D341Med (cell line): ENCODE measurements around the gene CD40.
"Not testable (repeated sequence)": the region's sequence is repeated elsewhere in the genome, so short reads cannot be mapped to it uniquely, and the experiment has no call there.

Source experiments
- DNase-seq: peaks from one replicate; pipeline ENCODE4 v3.0.0; 2012; ENCODE audit warnings: low spot score

The CD40 gene

GRCh38 chr20:46093531-46093930, 24.6 kb upstream of the CD40 start:
- DNase-seq = no peak

GRCh38 chr20:46099491-46100287, 18.4 kb upstream of the CD40 start:
- no peak for DNase-seq

DNA sequence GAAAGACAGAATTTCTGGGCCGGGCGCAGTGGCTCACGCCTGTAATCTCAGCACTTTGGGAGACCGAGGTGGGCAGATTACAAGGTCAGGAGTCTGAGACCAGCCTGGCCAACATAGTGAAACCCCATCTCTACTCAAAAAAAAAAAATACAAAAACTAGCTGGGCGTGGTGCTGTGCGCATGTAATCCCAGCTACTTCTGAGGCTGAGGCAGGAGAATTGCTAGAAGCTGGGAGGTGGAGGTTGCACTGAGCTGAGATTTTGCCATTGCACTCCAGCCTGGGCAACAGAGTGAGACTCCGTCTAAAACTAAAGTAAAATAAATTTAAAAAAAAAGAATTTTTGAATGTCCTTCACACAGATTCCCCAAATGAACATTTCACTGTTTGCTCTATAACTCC, 17.7 kb upstream of the CD40 start:
- DNase-seq = not testable (repeated sequence)

DNA sequence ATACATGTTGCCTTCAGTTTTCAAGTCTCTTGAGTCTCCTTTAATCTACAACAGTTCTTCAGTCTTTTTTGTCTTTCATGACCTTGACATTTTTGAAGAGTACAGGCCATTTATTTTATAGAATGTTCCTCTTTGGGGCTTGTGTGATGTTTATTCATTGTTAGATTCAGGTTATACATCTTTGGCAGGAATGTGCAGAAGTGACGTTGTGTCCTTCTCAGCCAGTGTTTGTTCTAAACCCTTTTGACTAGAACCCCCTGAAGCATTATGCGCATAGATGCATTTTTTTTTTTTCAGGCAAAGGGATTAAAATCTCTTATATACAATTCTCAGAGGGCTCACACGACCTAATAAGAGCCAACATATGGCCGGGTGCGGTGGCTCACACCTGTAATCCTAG, 17.1 kb upstream of the CD40 start:
- no peak for DNase-seq

DNA sequence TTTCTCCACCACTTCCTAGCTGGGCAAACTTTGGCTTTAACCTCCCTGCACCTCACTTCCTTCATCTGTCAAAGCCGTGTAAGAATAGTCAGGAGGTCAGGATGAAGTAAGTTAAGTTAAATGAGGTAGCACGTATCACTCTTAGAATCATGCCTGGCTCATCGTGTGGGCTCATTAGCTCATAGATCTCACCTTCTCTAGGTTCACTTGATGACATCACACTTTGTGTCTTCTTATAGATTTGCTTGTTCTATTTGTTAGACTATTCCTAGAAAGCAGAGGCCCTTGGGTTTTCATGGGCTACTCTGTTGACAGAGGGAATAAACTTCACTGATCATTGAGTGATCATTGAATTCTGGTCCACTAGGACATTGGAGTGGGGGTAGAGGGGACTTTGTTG, 16.2 kb upstream of the CD40 start:
- no peak for DNase-seq

DNA sequence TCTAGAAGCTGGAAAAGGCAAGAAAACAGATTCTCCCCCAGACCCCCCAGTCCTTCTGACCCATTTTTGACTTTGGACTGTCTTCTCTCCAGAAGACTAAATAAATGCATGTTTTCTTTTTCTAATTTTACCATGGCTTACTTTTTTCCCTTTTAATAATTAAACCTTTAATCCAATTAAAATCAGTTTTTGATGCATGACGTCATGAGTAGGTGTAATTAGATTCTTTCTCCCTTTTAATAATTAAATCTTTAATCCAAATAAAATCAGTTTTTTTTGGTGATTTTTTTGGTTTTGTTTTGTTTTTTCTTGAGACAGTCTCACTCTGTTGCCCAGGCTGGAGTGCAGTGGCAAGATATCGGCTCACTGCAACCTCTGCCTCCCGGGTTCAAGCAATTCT, 15.2 kb upstream of the CD40 start:
- no peak for DNase-seq

GRCh38 chr20:46104262-46104661, 13.9 kb upstream of the CD40 start:
- DNase-seq = no peak

DNA sequence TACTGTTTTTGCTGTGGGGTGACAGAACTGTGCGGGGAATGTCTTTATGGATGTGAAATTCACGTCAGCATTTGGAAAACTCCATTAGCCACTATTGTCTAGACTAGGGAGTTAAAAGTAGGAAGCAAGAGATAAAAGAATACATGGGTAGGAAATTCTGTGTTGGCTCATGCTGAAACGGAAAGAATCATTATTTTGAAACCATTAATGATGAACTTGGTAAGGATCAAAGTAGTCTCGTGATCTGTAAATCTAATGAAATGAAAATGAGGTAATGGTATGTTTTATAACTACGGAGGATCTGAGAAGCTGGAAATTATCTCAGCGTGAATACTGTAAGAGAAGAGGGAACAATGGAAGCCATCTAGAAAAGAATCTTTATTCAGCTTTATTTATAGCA, 11.1 kb upstream of the CD40 start:
- DNase-seq = no peak

DNA sequence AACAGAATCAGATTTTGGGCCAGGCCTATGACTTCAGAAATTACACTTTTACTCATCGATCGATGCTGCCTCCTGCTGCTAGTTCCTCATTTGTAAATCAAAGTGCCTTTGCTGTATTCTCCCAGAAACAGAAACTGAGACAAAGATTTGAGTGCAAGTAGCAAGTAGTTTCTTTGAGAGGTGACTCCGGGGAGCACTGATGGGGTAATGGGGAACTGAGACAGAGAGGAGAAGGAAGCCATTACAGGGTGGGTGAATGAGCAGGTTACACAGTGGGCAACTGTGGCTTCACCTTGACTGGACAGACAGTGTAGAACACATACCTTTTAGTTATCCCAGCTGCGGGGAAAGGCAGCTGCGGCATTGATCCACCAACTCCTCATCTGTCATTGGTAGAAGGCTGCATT, 9.7 kb upstream of the CD40 start:
- DNase-seq = no peak

DNA sequence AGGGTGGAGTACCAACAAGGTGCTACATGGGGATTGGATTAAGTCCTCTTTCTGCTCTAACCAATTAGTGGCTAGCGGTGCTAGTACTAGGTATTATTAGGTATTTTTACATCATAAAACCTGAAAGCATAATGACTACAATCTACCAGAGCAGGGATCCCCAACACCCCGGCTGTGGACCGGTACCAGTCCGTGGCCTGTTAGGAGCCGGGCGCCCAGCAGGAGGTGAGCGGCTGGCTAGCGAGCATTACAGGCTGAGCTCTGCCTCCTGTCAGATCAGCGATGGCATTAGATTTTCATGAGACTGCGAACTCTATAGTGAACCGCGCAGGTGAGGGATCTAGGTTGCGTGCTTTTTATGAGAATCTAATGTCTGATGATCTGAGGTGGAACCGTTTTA, 9.1 kb upstream of the CD40 start:
- DNase-seq = no peak

- DNase-seq = no peak
Measured at GRCh38 chr20:46111028-46111835, 6.9 kb upstream of the CD40 start.

DNA sequence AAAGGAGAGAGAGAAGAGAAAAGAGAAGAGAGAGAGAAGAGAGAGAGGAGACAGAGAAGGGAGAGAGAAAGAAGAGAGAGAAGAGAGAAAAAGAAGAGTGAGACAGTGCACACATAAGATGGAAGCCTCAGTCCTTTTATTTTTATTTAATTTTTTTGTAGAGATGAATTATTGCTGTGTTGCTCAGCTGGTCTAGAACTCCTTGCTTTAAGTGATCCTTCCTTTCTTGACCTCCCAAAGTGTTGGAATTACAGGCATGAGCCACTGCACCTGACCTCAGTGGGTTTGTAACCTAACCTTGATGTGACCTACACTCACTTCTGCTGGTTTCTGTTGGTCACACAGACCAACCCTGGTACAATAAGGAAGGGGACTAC, 6.3 kb upstream of the CD40 start:
- no peak for DNase-seq

DNA sequence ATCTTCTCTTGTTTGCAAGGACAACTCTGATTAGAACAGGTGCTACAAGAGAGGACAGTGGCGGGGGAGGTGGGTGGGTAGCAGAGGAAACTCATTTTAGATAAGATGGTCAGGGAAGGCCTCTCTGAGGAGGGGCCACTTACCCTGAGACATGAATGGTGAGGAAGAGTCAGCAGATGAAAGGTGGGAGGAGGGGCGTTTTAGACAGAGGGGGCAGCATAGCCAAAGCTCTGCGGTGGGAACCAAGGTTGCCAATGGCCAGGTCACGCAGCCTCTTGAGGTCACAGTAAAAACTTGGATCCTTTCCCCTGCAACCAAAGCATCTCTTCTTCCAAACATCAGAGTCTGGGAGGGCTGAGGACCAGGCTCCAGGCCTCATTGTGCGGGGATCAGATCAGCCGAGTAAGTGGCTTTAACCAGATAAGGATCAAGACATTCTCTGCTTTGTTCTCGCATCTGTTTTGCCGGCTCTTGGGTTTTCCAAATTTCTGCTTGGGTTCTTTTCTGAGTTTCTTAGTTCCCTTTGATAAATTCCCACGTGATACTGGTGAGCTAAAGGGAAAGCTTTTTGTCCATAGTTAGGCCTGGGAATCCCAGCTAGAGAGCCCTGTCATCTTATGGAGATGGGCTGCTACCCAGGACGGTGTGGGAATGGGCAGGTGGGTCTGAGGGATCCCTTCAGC, 5.5 kb upstream of the CD40 start:
- no peak for DNase-seq

DNA sequence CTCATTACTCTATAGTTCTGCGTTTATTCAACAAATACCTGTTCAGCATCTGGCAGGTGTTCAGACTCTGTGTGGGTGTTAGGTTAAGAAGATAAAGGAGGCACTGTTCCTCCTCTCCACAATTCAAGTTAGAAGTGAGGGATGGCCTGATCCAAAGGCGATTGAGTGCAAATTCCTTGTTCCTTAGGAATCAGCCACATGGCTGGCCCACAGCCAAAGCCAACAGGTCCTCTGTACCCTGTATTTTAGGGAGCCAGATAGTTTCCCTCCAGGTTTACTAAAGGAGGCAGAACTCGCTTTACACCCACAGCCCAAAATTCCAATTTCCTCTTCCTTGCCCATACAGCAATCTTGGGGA, 5.0 kb upstream of the CD40 start:
- DNase-seq = no peak

DNA sequence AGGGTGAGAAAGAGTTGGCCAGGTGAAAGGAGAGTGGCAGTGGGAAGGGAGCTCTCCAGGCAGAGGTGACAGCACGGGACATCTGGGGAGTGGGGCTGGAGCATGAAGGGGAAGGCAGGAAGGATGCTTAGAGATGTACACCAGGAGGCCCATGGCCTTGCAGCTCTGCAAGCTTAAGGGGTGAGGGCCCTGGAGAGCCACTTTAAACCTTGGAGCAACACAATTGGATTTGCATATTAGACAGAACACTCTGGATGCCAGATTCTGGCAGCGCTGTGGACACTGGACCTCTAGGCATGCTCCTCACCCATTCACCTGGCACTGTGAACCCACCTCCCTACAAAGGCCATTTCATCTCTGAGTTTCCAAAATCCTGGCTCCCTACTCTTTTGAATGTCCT, 3.7 kb upstream of the CD40 start:
- no peak for DNase-seq

DNA sequence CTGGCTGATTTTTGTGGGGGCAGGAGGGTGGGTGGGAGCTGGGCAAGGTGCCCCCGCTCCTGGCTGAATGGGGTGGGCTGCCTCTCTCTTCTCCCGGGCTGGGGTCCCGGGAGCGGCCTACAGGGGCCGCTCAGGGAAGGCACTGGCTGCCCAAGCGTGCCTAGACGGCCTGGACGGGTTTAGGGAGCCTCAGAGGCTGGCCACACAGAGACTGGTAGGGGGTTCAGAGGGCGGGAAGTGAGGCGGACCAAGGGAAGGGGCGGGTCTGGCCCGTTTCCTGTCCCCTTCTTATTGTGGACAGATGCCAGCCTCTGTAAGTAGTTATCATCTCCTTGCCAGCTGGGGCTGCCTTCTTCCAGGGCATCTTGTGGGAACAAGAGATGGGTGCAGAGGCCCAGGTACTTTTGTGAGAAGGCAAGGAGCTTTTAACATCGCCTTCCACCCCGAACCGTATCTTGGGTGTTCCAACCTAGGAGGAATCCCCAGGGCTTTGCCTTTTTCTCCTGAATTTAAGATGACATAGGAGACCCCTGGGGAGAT, 437 bp downstream of the CD40 start:
- DNase-seq = no peak

DNA sequence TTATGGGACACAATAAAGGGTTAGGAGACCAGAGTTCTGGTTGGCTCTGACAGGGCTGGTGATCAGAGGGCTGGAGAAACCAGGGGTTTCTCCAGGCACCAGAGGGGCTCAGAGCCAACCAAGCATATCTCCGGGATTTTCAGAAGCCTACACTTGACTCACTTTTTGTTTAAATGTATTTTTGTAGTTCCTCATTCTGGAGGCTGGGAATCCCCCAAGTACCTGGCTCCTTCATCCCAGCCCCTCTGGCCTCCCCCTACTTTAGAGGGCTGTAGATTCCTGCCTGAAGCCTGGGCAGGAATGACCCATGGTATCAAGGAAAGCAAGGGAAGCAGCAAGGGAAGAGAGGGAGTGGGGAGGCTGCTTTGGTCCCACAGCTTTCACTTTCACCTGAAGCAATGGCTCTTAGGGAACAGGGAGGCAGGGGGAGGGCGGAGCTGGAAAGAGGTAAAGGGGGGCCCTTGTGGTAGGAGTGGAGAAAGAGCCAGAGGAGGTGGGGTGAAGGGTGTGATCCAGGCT, 973 bp downstream of the CD40 start:
- no peak for DNase-seq

- DNase-seq = no peak
Measured at GRCh38 chr20:46119547-46119946, 1.4 kb downstream of the CD40 start.

DNA sequence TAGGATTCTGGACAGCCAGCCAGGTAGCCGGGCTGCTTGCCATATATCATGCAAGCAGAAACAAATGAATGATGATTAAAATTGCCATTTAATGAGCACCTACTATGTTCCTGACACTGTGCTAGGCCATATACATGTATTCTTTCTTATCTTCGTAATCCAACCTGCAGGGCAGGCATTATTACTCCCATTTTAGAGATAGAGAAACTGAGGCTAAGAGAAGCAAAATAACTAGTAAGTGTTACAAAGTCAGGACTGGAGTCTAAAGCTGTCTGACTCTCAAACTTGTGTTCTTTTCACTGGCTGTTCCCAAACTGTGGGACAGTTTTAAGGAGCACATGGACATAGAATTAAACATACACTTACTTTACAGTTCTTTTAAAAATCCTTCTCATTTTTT, 2.0 kb downstream of the CD40 start:
- no peak for DNase-seq

DNA sequence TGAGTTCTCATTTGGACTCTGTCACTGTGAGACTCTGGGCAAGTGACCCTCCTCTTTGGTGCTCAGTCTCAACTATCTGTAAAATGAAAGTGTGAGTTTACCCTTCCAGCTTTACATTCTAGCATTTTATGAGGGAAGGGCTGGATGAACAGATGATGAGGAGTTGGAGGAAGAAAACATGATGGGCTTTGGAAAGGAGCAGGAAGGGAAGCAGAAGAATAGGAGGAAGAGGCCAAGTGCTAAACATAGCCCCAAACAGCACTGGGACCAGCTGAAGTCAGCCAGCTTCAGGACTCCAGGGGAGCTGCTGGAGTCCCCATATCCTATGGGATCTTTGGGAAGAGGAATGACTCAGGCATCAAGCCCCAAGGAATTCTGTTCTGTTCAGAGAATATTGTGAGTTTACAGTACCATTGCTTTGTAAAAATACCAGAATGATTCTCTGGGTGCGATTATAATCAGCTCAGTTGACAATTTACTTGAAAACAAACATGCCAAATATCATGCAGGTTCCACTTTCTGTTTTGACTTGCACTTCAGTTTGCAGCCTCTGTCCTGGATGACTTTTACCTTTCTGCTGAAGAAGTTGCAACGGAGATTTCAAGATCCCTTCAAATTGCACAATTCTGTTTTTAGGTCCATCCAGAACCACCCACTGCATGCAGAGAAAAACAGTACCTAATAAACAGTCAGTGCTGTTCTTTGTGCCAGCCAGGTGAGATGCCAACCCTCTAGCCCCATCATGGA, 3.2 kb downstream of the CD40 start:
- DNase-seq = no peak

DNA sequence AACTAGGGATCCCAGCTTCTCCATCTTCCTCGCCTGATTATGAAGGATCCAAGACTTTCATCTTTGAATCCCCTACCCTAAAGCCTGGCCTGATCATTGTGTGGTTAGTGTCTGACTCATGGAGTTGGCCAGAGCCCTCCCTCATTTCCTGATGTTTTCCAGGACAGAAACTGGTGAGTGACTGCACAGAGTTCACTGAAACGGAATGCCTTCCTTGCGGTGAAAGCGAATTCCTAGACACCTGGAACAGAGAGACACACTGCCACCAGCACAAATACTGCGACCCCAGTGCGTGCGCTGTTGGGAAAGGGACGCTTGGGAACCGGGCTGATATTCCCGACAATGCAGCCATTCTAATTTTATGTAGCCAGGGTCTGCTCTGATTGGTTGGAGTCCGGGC, 4.0 kb downstream of the CD40 start:
- DNase-seq = no peak
